Adipocyte (in vitro differentiated cells): ENCODE data around the gene PACS1.
A peak's percentile ranks its signal among the peaks of the same experiment; 100 is the strongest.

Experiments
- DNase-seq: peaks from one replicate; pipeline ENCODE4 v3.0.0-alpha.2; 2015; ENCODE audit warnings: low read depth
- H3K27me3 ChIP-seq: replicated peaks from 2 replicates; pipeline ENCODE4 v1.7.0; 2013; ENCODE audit warnings: mild to moderate bottlenecking, low read length, moderate library complexity; ENCODE audit not compliant: control insufficient read depth, insufficient read depth
- H3K36me3 ChIP-seq: 2 replicates; pipeline ENCODE4 v1.7.0; 2013; ENCODE audit warnings: low read length, mild to moderate bottlenecking, moderate library complexity; ENCODE audit not compliant: control insufficient read depth, insufficient read depth, severe bottlenecking
- H3K4me1 ChIP-seq: 2 replicates; pipeline ENCODE4 v1.7.0; 2013; ENCODE audit warnings: mild to moderate bottlenecking, low read length, moderate library complexity; ENCODE audit not compliant: control insufficient read depth, insufficient read depth
- H3K4me3 ChIP-seq: 2 replicates; pipeline ENCODE4 v1.7.0; 2013; ENCODE audit warnings: mild to moderate bottlenecking, low read length, moderate library complexity
- H3K9ac ChIP-seq: 2 replicates; pipeline ENCODE4 v1.7.0; 2013; ENCODE audit warnings: mild to moderate bottlenecking, low read length, moderate library complexity
- H3K9me3 ChIP-seq: 2 replicates; pipeline ENCODE4 v1.7.0; 2013; ENCODE audit warnings: mild to moderate bottlenecking, low read length, moderate library complexity; ENCODE audit not compliant: control insufficient read depth

PACS1 gene

DNA sequence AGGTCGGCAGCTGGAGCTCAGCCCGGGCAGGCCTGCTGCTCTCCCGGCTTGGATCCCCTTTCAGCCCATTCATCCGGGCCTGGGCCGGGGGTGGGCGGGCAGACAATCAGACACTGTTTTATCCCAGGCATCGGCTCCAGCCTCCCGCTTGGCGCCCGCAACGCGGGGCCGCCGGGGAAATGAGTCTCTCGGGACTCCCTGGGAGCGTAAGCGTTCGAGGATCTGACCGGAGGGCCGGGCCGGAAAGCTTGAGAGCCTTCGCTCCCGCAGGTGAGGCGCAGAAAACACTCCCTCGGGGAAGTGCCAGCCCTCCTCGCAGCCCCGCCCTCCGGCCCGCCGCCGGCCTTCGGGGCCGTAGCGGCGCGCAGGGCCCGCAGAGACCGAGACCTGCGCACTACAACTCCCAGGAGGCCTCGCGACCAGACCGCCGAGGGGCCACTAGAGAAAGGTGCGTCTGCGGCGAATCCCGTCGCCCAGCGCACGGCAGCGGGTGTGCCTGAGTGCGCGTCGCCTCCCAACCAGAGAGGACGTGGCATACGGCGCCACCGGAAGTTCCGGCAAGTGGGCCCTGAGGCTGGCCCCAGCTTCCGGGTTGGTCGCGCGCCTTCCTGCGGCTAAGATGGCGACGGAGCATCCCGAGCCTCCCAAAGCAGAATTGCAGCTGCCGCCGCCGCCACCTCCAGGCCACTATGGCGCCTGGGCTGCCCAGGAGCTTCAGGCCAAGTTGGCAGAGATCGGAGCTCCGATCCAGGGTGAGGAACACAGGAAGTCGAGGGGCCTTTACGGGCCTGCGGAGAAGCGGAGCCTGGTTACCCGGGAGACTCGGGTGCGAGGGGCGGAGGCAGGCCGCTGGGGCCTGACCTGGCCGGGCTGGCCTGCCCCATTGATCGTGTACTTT is 18.1 kb upstream of the PACS1 start, which contains the start of gene SF3B2:
Gene SF3B2, plus strand, starts transcription at position 599 of the 898 bp plus-strand sequence. Its CDS starts 21 bp downstream, at position 620.
- Histone ChIP-seq H3K27me3 (peaks cover 21% of the 10 kb centered on the region), H3K9me3 (no peaks in the 10 kb centered on the region), H3K9ac (peak within 1 kb of the TSS; percentile 97), H3K4me1 (peaks cover 44% of the 10 kb centered on the region), H3K36me3 (peaks cover 26% of the 10 kb centered on the region), H3K4me3 (peak within 1 kb of the TSS; percentile 97)
- peak; percentile 98 for DNase-seq

DNA sequence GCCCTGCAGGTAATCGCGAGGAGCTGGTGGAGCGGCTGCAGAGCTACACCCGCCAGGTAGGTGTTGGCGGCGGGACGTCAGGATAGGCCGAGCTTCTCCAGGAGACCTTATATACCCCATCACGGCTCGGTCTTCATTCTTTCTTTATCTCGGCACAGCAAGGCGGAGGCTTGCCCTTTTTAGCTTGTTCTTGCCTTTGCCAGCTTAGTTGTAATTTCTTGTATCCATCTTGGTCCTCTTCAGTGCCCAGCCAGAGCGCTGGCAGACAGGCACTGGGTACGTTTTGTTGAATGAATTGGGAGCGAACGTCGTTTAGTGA is 17.4 kb upstream of the PACS1 start:
- Histone ChIP-seq H3K4me3 (peak overlapping the region; percentile 97), H3K4me1 (peaks cover 45% of the 10 kb centered on the region), H3K9me3 (no peaks in the 10 kb centered on the region), H3K27me3 (peaks cover 15% of the 10 kb centered on the region), H3K36me3 (peaks cover 32% of the 10 kb centered on the region), H3K9ac (peak overlapping the region; percentile 97)
- no peak for DNase-seq

DNA sequence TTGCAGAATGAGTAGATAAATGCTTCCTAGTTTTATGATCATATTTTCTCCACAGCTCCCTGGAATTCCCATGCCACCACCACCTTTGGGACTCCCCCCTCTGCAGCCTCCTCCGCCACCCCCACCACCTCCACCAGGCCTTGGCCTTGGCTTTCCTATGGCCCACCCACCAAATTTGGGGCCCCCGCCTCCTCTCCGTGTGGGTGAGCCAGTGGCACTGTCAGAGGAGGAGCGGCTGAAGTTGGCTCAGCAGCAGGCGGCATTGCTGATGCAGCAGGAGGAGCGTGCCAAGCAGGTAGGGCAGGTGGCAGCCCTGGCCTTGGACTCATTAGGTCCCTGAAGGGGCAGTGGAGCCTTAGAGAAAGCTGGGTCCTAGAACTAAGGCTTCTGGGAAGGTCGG is 15.1 kb upstream of the PACS1 start:
- Histone ChIP-seq H3K4me3 (no peak overlapping the region), H3K4me1 (peaks cover 45% of the 10 kb centered on the region), H3K9ac (no peak overlapping the region), H3K9me3 (no peaks in the 10 kb centered on the region), H3K27me3 (peaks cover under 1% of the 10 kb centered on the region), H3K36me3 (peaks cover 54% of the 10 kb centered on the region)
- no peak for DNase-seq

DNA sequence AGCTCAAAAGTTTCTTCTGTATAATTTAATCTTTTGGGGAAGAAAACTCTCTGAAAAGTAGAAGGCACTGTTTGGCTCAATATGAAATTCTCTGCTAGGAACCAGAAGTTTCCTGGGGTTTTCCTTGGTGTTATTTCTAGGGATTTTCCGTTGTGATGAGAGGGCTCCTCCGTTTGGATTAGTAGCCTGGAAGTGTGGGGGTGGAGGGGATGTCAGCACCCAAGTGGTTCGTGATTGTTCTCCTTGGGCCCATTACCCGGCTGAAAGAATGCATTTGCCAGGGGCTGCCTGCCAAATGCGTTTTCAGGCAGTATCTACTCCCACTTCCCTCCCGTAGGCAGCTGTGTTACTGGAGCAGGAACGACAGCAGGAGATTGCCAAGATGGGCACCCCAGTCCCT is 13.6 kb upstream of the PACS1 start:
- Histone ChIP-seq H3K4me3 (no peak overlapping the region), H3K36me3 (peaks cover 69% of the 10 kb centered on the region), H3K27me3 (no peaks in the 10 kb centered on the region), H3K4me1 (peaks cover 38% of the 10 kb centered on the region), H3K9ac (peak overlapping the region; percentile 45), H3K9me3 (no peaks in the 10 kb centered on the region)
- DNase-seq = no peak

GRCh38 chr11:66059966-66060680 is 9.9 kb upstream of the PACS1 start:
- Histone ChIP-seq H3K9ac (no peak overlapping the region), H3K36me3 (peaks cover 98% of the 10 kb centered on the region), H3K9me3 (no peaks in the 10 kb centered on the region), H3K27me3 (no peaks in the 10 kb centered on the region), H3K4me3 (no peak overlapping the region), H3K4me1 (peaks cover 26% of the 10 kb centered on the region)
- no peak for DNase-seq

DNA sequence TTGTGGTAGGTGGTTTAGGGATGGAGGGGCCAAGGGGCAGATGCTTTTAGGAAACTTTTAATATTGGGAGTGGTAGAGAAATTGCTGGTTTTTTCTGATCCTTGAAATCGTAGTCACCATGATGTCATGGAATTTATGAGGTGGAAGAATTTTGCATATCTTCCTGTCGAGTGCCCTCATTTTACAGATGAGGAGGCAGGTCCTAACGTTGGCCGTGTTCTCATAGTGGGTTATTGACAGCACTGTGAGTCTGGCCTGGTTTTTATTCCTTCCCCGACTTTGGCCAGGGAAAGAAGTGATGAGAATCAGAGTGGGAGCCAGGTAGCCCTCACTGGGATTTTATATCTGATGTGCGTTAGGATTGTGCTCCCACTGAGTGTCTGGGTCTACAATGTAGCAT is 8.8 kb upstream of the PACS1 start:
- Histone ChIP-seq H3K36me3 (peaks cover 98% of the 10 kb centered on the region), H3K27me3 (no peaks in the 10 kb centered on the region), H3K4me3 (no peak overlapping the region), H3K9me3 (no peaks in the 10 kb centered on the region), H3K9ac (no peak overlapping the region), H3K4me1 (peaks cover 15% of the 10 kb centered on the region)
- DNase-seq = no peak

DNA sequence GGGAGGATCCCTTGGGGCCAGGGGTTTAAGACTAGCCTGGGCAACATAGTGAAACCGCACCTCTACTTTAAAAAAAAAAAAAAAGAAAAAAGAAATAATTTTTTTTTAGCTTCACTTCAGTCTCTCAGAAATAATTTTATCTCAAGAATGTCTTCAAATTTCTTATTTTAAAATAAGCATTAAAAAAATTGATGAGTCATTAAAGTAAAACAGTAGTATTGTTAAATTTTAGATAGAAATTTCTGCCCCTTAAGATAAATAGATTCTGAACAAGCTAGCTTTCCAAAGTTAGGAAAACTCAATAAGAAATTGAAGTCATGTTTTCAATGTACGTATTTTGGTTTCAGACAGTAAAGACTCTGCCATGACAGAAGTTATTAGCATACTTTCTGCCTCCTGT is 7.7 kb upstream of the PACS1 start:
- DNase-seq = no peak
- Histone ChIP-seq H3K36me3 (peaks cover 98% of the 10 kb centered on the region), H3K27me3 (no peaks in the 10 kb centered on the region), H3K4me3 (no peak overlapping the region), H3K9me3 (no peaks in the 10 kb centered on the region), H3K9ac (no peak overlapping the region), H3K4me1 (peaks cover 7% of the 10 kb centered on the region)

DNA sequence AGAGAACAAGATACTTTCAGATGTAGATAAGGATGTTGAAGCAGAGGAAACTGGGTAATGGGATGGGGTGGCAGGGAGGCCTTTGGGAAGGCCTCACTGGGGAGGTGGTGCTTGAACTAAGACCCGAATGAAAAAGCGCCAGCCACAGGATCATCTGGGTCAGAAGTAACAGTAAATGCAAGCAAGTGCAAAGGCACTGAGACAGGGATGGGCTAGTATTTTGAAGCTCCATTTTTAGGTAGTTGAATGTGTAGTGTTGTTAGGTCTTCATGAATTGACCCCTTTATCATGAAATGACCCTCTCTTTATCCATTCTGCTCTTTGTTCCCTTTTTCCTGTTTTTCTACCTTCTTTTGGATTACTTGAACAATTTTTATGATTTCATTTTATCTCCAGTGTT is 6.2 kb upstream of the PACS1 start:
- Histone ChIP-seq H3K9me3 (no peaks in the 10 kb centered on the region), H3K36me3 (peaks cover 100% of the 10 kb centered on the region), H3K9ac (no peak overlapping the region), H3K4me1 (peaks cover 18% of the 10 kb centered on the region), H3K4me3 (no peak overlapping the region), H3K27me3 (no peaks in the 10 kb centered on the region)
- DNase-seq = no peak

DNA sequence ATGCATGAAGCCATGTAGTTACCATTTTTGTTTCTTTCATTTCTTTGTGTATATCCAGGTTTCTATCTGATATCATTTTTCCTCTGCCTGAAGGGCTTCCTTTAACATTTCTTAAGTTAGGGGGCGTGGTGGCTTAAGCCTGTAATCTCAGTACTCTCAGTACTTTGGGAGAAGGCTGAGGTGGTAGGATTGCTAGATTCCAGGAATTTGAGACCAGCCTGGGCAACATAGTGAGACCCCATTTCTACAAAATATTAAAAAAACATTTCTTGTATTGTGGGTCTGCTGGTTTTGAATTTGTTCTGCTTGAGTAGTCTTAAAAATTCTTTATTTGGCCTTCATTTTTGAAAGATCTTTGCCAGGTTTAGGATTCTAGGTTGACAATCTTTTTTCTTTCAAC is 5.5 kb upstream of the PACS1 start:
- DNase-seq = no peak
- Histone ChIP-seq H3K36me3 (peaks cover 98% of the 10 kb centered on the region), H3K9ac (no peak overlapping the region), H3K27me3 (no peaks in the 10 kb centered on the region), H3K4me1 (peaks cover 25% of the 10 kb centered on the region), H3K9me3 (no peaks in the 10 kb centered on the region), H3K4me3 (no peak overlapping the region)

GRCh38 chr11:66066751-66067150 is 3.3 kb upstream of the PACS1 start:
- no peak for DNase-seq
- Histone ChIP-seq H3K9me3 (no peaks in the 10 kb centered on the region), H3K9ac (no peak overlapping the region), H3K36me3 (peaks cover 76% of the 10 kb centered on the region), H3K4me1 (peaks cover 32% of the 10 kb centered on the region), H3K27me3 (no peaks in the 10 kb centered on the region), H3K4me3 (no peak overlapping the region)

DNA sequence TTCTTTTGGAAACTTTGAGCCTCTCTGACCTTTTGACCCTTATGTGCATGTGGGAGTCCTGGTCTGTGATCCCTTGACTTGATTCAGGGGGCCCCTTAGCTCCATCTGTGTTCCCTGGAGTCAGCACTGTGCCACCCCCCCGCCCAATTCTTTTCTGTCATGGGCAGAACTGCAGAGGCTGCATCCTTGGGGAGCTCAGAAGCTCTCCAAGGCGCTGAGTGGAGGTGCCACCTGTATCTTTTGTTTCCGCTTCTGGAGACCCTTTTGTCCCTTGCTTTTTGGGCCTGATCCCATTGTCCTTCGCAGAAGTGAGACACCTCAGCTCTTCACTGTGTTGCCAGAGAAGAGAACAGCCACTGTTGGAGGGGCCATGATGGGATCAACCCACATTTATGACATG is 2.4 kb upstream of the PACS1 start:
- H3K36me3 ChIP-seq = peaks cover 67% of the 10 kb centered on the region

More for the DNA sequence above, 2.4 kb upstream of the PACS1 start:
- no peak overlapping the region for H3K4me3 ChIP-seq
- H3K9ac ChIP-seq = no peak overlapping the region
- H3K9me3 ChIP-seq = no peaks in the 10 kb centered on the region
- DNase-seq = no peak
- no peaks in the 10 kb centered on the region for H3K27me3 ChIP-seq
- peaks cover 36% of the 10 kb centered on the region for H3K4me1 ChIP-seq
